NCI-H1048 (cell line): ENCODE data around the gene CNNM2.
"Not testable (repeated sequence)": the region's sequence is repeated elsewhere in the genome, so short reads cannot be mapped to it uniquely, and the experiment has no call there.

Experiments
- DNase-seq: peaks from one replicate; lab custom pipeline; 2025; lab: John Stamatoyannopoulos, UW

Gene CNNM2

GRCh38 chr10:102967123-102967522, 49.0 kb downstream of the CNNM2 start:
- no peak for DNase-seq

GRCh38 chr10:102970562-102971340, 52.7 kb downstream of the CNNM2 start:
- DNase-seq: no peak

DNA sequence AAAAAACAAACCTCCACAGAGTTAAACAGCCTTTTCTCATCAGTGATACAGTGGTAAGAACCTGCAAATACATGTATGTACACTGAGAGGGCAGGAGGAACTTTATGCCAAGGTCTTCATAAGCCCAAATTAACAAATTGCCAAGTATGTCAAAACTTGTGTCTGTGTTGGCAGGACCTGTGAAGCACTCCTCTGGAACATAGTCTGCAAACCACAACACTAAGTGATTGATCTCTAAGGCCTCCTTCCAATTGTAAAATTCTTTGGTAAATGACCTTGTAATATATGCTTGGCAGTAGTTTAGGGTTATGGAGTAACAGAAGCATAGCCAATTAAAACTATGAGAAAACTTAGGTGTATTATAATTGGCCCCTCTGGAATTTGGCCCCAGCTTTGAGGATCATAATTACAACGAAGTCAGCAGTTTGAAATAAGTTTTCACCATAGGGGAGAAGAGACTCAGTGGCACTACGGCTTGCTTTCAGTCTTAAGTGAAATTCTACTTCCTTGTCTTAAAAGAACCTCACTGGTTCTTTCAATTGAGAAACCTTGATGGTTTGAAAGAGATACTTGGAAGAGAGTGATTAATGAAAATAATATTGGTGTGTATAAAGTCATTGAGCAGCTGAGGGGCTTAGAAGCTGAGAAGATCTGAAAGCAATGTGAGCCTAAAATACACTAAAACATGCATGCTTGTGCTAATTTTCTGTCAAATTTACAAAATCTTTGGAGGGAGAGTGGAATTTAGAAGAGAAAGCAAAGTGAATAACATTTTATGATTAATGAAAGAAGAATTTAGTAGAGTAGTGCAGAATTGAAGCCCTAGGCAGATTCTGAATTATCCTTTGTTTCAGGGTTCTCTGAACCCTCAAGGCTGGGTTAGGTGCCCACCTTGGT, 57.6 kb downstream of the CNNM2 start:
- no peak for DNase-seq

- DNase-seq: not testable (repeated sequence)
Observed at GRCh38 chr10:102976380-102976726, 58.3 kb downstream of the CNNM2 start.

GRCh38 chr10:102982296-102982695, 64.2 kb downstream of the CNNM2 start:
- DNase-seq: no peak

GRCh38 chr10:102984086-102984485, 66.0 kb downstream of the CNNM2 start:
- no peak for DNase-seq

GRCh38 chr10:102985811-102986210, 67.7 kb downstream of the CNNM2 start:
- DNase-seq: no peak

DNA sequence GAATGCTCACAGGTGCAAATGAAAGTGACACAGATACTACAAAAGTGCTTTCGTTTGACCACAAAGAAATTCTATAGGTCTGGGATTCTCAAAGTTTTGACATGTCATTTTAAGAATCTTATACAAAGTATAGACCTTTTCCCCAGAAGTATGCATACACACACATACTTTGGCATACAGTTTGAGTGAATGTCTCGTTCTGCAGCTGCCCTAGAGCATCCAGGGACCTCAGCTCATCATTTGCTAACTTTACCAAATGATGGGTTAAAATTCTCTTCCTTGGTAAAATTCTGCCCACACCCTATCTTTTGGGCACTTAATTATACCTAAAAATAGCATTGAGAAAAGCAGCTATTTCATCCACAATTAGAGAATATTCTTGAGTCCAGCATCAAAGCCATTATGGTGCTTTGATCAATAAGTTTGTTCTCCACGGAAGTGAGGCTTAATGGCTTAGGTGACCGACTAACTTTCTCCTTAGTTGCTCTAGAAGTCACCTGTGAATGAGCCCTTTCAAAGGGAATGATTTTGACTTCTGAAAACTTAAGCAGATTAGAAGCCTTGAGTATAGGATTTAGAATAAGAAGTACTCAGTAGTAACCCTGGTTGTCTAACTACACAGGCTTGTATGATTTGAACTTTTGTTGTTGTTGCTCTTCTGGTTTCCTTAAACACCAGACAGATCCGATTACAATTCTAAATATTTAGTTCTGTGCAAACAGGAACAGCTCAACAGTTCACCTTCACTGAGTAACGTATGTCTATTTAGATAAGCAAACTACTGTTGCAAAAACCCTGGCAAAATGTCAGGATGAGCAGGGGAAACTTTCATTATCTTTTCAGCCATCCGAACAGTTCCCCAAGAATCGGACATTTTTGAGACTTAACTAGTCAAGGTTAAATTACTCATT, 70.6 kb downstream of the CNNM2 start:
- no peak for DNase-seq

DNA sequence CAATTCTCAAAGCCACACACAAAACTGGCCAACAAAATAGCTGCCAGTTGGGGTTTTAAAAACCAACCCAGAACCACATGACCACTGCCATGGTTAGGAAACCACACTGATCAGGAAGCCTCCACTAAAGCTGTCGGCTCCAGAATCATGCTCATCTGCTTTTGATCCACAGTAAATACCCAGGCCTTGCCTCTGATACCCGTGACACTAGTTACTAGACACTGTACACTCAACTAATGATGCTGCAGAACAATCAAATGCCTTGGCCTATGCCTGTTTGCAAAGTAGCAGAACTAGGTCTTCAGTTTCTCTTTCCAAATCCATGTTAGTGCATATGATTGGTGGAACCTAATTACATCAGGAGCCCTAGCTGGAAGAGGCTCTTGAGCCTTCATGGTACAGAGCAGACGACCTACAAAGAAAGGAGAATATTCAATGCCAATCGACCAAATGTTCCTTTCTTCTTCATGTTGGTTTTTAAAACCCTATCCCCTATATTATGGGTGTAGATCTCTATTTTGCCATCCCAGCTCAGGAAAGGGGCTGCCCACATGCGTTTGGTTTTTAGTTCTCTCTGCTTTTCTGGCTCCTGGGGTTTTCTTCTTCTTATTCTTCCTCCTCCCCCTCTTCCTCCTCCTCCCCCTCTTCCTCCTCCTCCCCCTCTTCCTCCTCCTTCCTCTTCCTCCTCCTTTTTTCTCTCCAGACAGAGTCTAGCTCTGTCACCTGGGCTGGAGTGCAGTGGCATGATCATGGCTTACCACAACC, 76.6 kb downstream of the CNNM2 start:
- DNase-seq: no peak

- no peak for DNase-seq
Observed at GRCh38 chr10:102996876-102997275, 78.8 kb downstream of the CNNM2 start.

- no peak for DNase-seq
Observed at GRCh38 chr10:102997998-102998397, 79.9 kb downstream of the CNNM2 start.

GRCh38 chr10:102998399-102998907, 80.4 kb downstream of the CNNM2 start:
- no peak for DNase-seq

GRCh38 chr10:103000050-103000449, 82.0 kb downstream of the CNNM2 start:
- not testable (repeated sequence) for DNase-seq

- no peak for DNase-seq
Observed at GRCh38 chr10:103007017-103007416, 88.9 kb downstream of the CNNM2 start.

DNA sequence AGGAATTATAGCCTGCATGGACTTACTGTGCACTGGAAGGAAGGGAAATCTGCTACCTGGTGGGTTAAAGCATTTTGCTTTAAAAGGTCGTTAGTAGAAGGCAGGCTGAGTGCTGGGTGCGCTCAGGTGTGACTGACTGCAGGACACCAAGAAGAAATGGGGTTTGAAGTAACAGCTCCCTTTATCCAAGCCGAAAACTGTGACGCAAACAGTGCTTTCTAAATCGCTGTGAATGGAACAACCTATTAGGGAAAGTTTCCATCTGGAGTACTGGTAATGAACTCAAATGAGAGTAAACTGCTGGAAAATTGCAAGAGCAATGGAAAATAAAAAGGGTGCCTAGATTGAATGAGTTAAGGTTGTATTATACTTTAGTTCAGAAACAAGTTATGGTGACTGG, 95.3 kb downstream of the CNNM2 start:
- DNase-seq: no peak

DNA sequence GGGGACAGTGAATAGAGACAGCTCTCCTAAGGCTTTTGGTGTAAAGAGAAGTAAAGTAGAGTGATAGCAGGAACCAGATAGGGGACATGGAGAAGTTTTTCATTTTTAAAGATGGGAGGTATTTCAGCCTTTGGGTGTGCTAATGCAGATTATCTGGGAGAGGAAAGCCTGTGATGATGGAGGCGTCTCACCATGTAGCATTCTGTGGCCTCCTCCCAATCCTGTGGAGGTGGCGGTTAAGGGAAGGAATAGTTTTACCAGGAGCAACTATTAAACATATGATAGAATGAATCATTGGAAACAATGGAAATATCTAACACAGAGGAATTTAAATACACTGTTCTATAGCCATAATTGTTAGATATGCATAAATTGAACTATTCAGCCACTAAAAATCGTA, 101.3 kb downstream of the CNNM2 start:
- DNase-seq: no peak

DNA sequence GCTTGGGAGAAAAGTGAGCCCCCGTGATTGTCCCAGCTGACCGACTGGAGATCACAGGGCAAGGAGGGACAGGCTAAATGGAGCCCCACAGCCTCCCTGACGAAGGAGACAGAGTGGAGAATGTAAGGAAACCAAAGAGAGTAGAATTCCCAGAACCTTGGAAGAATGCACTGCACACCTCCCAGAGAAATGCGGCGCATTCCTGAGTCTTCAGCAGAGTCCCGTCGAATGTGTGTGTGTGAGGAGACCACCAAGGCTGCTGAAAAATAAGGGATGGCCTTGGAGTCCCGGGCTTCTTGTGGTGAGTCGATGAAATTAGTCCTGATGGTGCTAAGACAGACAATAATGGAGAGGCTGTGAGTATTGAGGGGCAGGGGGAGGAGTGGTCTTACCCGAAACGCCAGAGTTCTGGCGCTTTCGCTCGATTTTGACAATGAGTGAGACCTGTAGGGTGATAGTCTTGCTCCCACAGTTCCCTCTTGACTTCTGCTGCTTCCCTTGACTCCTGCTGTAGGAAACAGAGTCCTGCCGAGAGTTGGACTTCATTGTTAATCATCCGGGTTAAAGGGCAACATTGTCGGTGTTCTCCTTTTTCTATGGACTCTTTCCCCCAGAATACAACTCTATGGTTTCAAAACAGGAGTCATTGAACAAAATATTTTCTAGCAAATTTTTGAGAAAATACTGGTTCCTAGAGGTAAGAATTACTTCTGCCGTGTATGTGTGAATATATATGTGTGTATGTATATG, 103.2 kb downstream of the CNNM2 start:
- DNase-seq: no peak

- no peak for DNase-seq
Observed at GRCh38 chr10:103021900-103022293, 103.8 kb downstream of the CNNM2 start.

DNA sequence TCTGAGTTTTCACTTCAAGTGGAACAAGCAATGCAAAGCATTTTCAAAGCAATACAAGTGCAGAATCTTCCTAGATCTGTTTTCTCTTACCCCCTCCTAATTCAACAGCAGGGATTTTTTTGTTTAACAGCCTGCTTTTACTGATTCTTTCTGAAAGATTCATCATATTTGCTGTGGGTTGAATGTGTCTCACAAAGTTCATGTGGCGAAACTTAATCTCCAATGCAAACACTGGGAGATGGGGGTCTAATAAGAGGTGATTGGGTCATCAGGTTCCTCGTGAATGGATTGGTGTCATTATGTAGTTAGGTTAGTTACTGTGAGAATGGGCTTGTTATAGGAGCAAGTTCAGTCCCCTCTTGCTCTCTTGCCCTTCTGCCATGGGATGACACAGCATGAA, 107.6 kb downstream of the CNNM2 start:
- DNase-seq: no peak

GRCh38 chr10:103038570-103038969, 120.5 kb downstream of the CNNM2 start:
- no peak for DNase-seq

DNA sequence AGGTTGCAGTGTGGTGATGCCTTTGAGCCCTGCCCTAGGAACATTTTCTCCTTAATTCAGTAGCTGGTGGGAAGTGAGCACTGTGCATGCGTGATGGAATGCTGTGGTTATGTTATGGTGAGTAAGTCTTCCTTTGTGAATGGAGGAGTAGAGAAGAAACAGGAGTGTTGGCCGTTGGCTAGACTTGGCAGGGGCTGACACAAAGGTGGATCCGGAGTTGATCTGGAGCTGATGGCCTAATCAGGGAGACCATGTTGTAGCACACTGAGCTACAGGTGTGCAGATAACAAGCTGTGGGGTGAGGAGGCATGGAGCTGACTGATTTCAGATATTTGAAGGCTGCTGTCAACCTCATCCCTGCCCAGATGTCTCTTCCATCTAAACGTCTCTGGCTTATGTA, 122.3 kb downstream of the CNNM2 start:
- no peak for DNase-seq
